ENCODE measurements around the gene TGM1.
A peak's percentile ranks its signal among the peaks of the same experiment; 100 is the strongest.

TGM1 gene

DNA sequence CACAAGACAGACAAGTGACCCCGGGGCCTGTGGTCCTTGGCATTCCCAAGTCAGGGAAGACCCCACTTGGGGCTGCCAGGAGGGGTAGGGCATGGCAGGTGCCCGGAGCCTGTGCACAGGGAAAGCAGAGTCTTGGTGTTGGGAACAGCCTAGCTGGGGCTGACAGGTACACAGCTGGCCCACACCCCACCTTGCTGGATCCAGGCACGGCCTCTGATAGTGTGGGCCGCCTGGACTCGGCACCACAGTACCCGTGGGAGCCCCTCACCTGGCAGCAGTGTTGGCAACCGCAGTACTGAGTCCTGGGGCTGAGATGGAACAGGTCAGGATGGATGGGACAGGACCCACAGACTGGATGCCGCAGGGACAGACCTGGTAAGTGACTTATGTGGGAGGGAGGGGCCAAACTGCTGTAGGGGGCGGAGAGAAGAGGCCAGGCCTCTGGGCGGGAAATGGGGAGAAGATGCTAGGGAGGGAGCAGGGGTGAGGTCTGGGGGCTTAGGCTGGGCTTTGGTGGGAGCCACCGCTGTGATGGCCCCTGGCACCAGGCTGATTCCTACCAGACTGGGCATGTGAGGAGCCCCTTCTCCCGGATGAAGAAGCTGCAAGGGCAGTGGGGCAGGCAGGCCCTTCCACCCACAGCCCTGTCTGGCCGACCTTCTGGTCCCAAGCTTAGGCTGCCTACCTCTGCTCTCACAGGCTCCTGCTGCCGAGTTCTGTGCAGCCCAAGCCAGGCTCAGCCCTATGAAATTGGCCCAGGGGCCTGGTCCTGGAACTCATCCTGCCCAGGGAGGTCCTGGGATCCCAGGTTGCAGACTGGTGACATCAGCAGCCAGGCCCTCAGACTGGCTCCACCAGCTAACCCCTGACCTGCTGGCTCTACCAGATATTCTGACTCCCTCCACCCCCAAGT, at the start of gene TGM1:
Gene TGM1 (minus strand): TSS at position 357 of the 913 bp plus-strand sequence. CDS start 825 bp downstream, outside the sequence.
- ATAC-seq (replicated peaks), result no peak
- Mint-ChIP-seq H3K9me3 (no peaks in the 10 kb centered on the region), H3K27me3 (no peaks in the 10 kb centered on the region), H3K27ac (no peak within 1 kb of the TSS), H3K36me3 (peaks cover 35 to 39% of the 10 kb centered on the region in 2 donors), H3K4me1 (peaks cover 0 to 4% of the 10 kb centered on the region in 2 donors), H3K4me3 (no peak within 1 kb of the TSS)
- DNase-seq, result no peak

DNA sequence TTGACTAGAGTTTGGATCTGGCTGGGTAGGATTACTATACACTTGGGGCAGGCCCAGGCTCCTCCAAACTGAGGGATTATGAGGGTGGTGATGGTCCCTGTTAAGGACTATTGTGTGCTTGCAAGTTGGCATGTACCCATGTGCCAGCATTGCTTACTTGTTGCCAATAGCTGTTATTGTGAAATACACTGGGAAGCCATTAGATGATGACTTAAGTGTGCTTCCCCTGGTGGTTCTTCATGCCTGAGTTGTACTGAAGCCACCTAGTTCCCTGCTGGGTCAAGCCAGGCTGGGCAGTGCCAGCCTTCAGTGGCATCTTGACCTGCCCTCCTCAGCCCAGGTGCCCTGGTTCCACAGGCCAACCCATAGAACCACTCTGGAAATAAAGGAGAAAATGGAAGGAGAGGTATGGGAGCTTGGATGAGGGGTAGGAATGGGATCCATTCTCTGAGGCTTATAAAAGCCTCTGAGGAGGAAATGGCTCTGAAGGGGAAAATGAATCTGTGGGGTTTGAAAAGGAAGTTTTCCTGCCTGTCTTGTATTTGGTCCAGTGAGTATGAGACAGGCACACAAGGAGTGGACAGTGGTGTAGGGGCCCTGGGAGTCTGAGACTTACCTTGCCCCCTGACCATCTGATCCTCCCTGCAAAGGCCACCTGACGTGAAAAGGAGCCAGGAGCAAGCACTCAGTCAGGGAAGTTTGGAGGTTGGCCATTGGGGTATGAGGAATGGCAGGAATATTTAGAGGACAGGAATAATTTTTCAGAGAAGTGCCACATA, 49.0 kb upstream of the TGM1 start:
- no peaks in the 10 kb centered on the region for H3K27me3 Mint-ChIP-seq
- DNase-seq, result no peak
- no peak for ATAC-seq (replicated peaks)
- no peaks in the 10 kb centered on the region for H3K9me3 Mint-ChIP-seq
- H3K4me3 Mint-ChIP-seq, result peak overlapping the region; percentile 76 to 79
- peaks cover 24 to 47% of the 10 kb centered on the region in 2 donors for H3K36me3 Mint-ChIP-seq
- peaks cover 59 to 79% of the 10 kb centered on the region in 2 donors for H3K4me1 Mint-ChIP-seq
- peak overlapping the region; percentile 25 for H3K27ac Mint-ChIP-seq

DNA sequence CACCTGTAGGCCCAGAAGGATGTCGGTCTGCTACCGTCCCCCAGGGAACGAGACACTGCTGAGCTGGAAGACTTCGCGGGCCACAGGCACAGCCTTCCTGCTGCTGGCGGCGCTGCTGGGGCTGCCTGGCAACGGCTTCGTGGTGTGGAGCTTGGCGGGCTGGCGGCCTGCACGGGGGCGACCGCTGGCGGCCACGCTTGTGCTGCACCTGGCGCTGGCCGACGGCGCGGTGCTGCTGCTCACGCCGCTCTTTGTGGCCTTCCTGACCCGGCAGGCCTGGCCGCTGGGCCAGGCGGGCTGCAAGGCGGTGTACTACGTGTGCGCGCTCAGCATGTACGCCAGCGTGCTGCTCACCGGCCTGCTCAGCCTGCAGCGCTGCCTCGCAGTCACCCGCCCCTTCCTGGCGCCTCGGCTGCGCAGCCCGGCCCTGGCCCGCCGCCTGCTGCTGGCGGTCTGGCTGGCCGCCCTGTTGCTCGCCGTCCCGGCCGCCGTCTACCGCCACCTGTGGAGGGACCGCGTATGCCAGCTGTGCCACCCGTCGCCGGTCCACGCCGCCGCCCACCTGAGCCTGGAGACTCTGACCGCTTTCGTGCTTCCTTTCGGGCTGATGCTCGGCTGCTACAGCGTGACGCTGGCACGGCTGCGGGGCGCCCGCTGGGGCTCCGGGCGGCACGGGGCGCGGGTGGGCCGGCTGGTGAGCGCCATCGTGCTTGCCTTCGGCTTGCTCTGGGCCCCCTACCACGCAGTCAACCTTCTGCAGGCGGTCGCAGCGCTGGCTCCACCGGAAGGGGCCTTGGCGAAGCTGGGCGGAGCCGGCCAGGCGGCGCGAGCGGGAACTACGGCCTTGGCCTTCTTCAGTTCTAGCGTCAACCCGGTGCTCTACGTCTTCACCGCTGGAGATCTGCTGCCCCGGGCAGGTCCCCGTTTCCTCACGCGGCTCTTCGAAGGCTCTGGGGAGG, 47.9 kb upstream of the TGM1 start, which contains the start of gene LTB4R:
Gene LTB4R (plus strand): TSS at position 857 of the 959 bp plus-strand sequence. CDS start 4,150 bp downstream, outside the sequence.
- Mint-ChIP-seq H3K4me1 (peaks cover 59 to 82% of the 10 kb centered on the region in 2 donors), H3K27ac (peak within 1 kb of the TSS; percentile 84), H3K27me3 (no peaks in the 10 kb centered on the region), H3K36me3 (peaks cover 24 to 58% of the 10 kb centered on the region in 2 donors), H3K9me3 (no peaks in the 10 kb centered on the region), H3K4me3 (peak within 1 kb of the TSS; percentile 76 to 79)
- DNase-seq, result peak; percentile 65
- ATAC-seq (replicated peaks), result peak; percentile 78 to 82

DNA sequence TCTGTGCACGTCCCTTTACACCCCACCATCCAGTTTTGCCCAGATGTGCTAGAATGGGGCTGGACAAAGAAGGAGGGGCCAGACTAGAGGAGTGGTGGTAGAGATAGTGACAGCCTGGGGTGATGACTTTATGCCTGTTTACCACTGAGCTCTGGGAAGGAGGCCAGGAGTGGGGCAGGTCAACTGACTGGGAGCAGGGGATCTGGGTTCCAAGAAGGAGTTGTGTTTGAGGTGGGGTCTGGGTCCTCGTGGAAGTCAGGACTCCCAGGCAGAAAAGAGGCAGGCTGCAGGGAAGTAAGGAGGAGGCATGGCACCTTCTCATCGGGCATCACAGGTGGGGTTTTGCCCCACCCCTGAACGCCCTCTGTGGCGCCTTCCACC, 47.3 kb upstream of the TGM1 start:
- DNase-seq, result no peak
- ATAC-seq (replicated peaks), result no peak
- Mint-ChIP-seq H3K27me3 (no peaks in the 10 kb centered on the region), H3K9me3 (no peaks in the 10 kb centered on the region), H3K4me3 (peak overlapping the region; percentile 18 to 79), H3K27ac (peak overlapping the region; percentile 63), H3K4me1 (peaks cover 59 to 83% of the 10 kb centered on the region in 2 donors), H3K36me3 (peaks cover 24 to 61% of the 10 kb centered on the region in 2 donors)

- Mint-ChIP-seq H3K9me3 (no peaks in the 10 kb centered on the region), H3K36me3 (peaks cover 27 to 66% of the 10 kb centered on the region in 2 donors), H3K27me3 (no peaks in the 10 kb centered on the region), H3K4me1 (peaks cover 58 to 80% of the 10 kb centered on the region in 2 donors), H3K4me3 (peak within 1 kb of the TSS; percentile 76 to 79), H3K27ac (peak within 1 kb of the TSS; percentile 63)
- ATAC-seq (replicated peaks), result no peak
- no peak for DNase-seq
Measured at GRCh38 chr14:24309538-24310264, 46.7 kb upstream of the TGM1 start, which contains the start of gene LTB4R2. Gene LTB4R2, plus strand, starts transcription at chr14:24310140. Its CDS starts 525 bp downstream, at chr14:24310665.

- Mint-ChIP-seq H3K27me3 (no peaks in the 10 kb centered on the region), H3K4me1 (peaks cover 46 to 68% of the 10 kb centered on the region in 2 donors), H3K27ac (no peak overlapping the region), H3K9me3 (no peaks in the 10 kb centered on the region), H3K4me3 (no peak overlapping the region), H3K36me3 (peaks cover 33 to 71% of the 10 kb centered on the region in 2 donors)
- ATAC-seq (replicated peaks), result no peak
- DNase-seq, result no peak
Measured at GRCh38 chr14:24308342-24309124, 45.6 kb upstream of the TGM1 start.

GRCh38 chr14:24307575-24308341, 44.8 kb upstream of the TGM1 start, which contains the start of gene CIDEB:
Gene CIDEB, minus strand, starts transcription at chr14:24307977. Its CDS starts 119 bp downstream, at chr14:24307858.
- H3K4me1 Mint-ChIP-seq, result peaks cover 39 to 60% of the 10 kb centered on the region in 2 donors

DNA sequence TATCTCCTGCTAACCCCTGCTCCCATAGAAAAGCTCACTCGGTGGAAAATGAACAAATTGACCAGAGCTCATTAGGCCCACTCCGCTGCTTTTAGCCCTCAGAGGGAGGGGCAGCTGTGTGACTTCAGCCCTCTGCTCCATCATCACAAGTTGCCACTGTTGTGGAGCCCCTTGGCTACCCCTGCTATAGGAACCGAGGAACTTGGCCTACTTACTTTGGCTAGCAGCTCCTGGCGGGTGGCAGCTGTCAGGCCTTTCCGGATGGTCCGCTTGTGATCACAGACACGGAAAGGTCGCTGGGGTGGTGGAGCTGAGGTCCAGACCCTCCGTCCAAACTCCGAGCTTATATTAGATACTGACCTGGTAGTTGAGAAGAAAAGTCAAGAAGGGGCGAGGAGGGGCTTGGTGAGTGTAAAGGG, 44.2 kb upstream of the TGM1 start:
- H3K4me1 Mint-ChIP-seq, result peaks cover 33 to 54% of the 10 kb centered on the region in 2 donors
- H3K9me3 Mint-ChIP-seq, result no peaks in the 10 kb centered on the region
- H3K27me3 Mint-ChIP-seq, result no peaks in the 10 kb centered on the region
- peak overlapping the region; percentile 25 for H3K27ac Mint-ChIP-seq
- DNase-seq (no peak), ATAC-seq (replicated peaks) (no peak)
- H3K36me3 Mint-ChIP-seq, result peaks cover 43 to 72% of the 10 kb centered on the region in 2 donors
- no peak overlapping the region for H3K4me3 Mint-ChIP-seq

More at GRCh38 chr14:24307575-24308341, 44.8 kb upstream of the TGM1 start, which contains the start of gene CIDEB:
- peaks cover 37 to 71% of the 10 kb centered on the region in 2 donors for H3K36me3 Mint-ChIP-seq
- peak; percentile 13 to 30 for ATAC-seq (replicated peaks)
- H3K27ac Mint-ChIP-seq, result peak within 1 kb of the TSS; percentile 25
- H3K4me3 Mint-ChIP-seq, result no peak within 1 kb of the TSS
- H3K27me3 Mint-ChIP-seq, result no peaks in the 10 kb centered on the region
- H3K9me3 Mint-ChIP-seq, result no peaks in the 10 kb centered on the region
- DNase-seq, result peak; percentile 50

DNA sequence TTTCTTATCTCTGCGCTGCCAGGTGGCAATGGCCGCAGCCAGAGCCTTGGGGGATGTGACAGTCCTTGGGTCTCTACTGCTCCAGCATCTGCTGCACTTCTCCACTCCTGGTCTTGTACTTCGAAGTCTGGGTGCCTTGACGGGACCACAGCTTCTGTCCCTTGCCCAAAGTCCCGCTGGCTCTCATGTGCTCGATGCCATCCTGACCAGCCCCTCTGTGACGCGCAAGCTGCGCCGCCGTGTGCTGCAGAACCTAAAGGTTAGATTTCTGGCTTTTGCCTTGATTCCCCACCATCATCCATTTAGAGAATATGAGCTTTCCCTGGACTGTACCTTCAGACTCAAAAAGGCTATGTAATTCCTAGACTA, 41.0 kb upstream of the TGM1 start:
- no peaks in the 10 kb centered on the region for H3K9me3 Mint-ChIP-seq

DNA sequence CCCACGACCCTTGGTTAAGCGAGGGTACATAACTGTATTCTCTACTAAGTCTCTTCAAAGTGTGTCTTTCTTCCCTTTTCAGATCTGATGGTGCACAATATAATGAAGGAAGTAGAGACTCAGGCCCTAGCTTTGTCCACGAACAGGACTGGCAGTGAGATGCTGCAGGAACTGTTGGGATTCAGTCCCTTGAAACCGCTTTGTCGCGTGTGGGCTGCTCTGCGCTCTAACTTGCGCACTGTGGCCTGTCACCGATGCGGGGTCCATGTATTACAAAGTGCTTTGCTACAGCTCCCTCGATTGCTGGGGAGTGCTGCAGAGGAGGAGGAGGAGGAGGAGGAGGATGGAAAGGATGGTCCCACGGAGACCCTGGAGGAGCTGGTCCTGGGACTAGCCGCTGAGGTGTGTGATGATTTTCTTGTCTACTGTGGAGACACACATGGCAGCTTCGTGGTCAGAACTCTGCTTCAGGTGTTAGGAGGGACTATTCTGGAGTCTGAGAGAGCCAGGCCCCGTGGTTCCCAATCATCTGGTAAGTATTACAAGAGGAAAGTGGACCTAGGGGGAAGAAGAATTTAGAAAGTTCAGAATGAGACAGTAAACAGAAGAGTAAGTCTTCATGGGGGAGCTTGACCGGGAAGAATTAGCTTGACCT, 37.5 kb upstream of the TGM1 start:
- H3K27me3 Mint-ChIP-seq, result no peaks in the 10 kb centered on the region
- peak overlapping the region; percentile 96 for H3K27ac Mint-ChIP-seq
- peak overlapping the region; percentile 94 to 95 for H3K4me3 Mint-ChIP-seq
- peaks cover 35 to 57% of the 10 kb centered on the region in 2 donors for H3K36me3 Mint-ChIP-seq
- ATAC-seq (replicated peaks) (no peak), DNase-seq (no peak)
- peaks cover 31 to 43% of the 10 kb centered on the region in 2 donors for H3K4me1 Mint-ChIP-seq
- no peaks in the 10 kb centered on the region for H3K9me3 Mint-ChIP-seq

More for the DNA sequence above, 41.0 kb upstream of the TGM1 start:
- ATAC-seq (replicated peaks), result no peak
- Mint-ChIP-seq H3K36me3 (peaks cover 37 to 73% of the 10 kb centered on the region in 2 donors), H3K4me1 (peaks cover 21 to 39% of the 10 kb centered on the region in 2 donors), H3K4me3 (no peak overlapping the region), H3K27me3 (no peaks in the 10 kb centered on the region), H3K27ac (no peak overlapping the region)
- DNase-seq, result no peak

Measured in stimulated activated naive B cell treated with anti-CD40 and anti-IgM and Interleukin-4, amounts not matched to agents 10 μg/mL and 1 μg/mL and 100 μg/mL, for 72 hours (primary cell).